ENCODE measurements around the gene ADGRG2.
A peak's percentile ranks its signal among the peaks of the same experiment; 100 is the strongest.

Gene ADGRG2

DNA sequence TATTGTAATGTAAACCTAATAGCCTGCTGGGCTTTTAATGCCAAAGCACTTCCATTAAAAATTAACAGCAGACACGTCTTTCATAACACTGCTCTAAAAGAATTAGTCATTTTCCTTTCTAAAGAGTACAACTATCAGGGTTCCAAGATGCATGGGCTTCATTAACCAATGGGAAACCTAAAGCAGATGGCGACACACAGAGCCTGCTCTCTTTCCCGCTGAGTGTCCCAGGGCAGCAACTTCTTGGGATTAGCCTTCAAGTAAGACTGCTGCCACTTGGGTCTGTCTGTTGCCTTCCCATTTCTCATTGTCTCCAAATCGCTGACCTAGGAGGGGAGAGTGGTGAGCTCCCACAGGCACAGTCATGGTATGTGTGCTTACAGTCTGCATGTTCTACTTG is 124.4 kb downstream of the ADGRG2 start:
- no peak overlapping the region for H2BK15ac ChIP-seq (replicated peaks; ENCODE audit: low read depth)
- no peak overlapping the region for H2BK120ac ChIP-seq (ENCODE audit: low read depth, low read length)
- H3K18ac ChIP-seq (ENCODE audit: low read length) = no peak overlapping the region
- no peaks in the 10 kb centered on the region for H3K4me1 ChIP-seq (ENCODE audit: control insufficient read depth, low read depth, low read length)
- peak; percentile 33 for DNase-seq
- H4K5ac ChIP-seq (ENCODE audit: low read length) = no peak overlapping the region
- H4K8ac ChIP-seq (ENCODE audit: low read depth, low read length) = no peak overlapping the region
- no peak overlapping the region for H3K4me3 ChIP-seq (ENCODE audit: low read length)
- no peaks in the 10 kb centered on the region for H3K79me1 ChIP-seq (ENCODE audit: low read length)
- no peak overlapping the region for H3K4ac ChIP-seq (ENCODE audit: low read depth, low read length)
- no peaks in the 10 kb centered on the region for H3K27me3 ChIP-seq (ENCODE audit: insufficient read depth, low read length, poor library complexity)
- H3K23ac ChIP-seq (ENCODE audit: low read length) = no peak overlapping the region
- H3K4me2 ChIP-seq (ENCODE audit: low read length) = no peak overlapping the region
- WGBS (ENCODE audit: extremely low coverage, insufficient coverage, low lambda C conversion rate) = no CpG with 5 or more reads among the region's 4 CpGs
- no peak overlapping the region for H2BK5ac ChIP-seq (ENCODE audit: low read length)
- H2AK5ac ChIP-seq (ENCODE audit: low read length) = no peak overlapping the region
- H3K27ac ChIP-seq (ENCODE audit: low read depth, low read length) = no peak overlapping the region
- no peak overlapping the region for H3K56ac ChIP-seq (ENCODE audit: low read length)
- H3K79me2 ChIP-seq (ENCODE audit: control insufficient read depth, insufficient read depth, low read length) = no peaks in the 10 kb centered on the region
- no peaks in the 10 kb centered on the region for H3K36me3 ChIP-seq (ENCODE audit: control insufficient read depth, insufficient read depth, low read length)
- no peak overlapping the region for H3K9ac ChIP-seq (ENCODE audit: low read length)

DNA sequence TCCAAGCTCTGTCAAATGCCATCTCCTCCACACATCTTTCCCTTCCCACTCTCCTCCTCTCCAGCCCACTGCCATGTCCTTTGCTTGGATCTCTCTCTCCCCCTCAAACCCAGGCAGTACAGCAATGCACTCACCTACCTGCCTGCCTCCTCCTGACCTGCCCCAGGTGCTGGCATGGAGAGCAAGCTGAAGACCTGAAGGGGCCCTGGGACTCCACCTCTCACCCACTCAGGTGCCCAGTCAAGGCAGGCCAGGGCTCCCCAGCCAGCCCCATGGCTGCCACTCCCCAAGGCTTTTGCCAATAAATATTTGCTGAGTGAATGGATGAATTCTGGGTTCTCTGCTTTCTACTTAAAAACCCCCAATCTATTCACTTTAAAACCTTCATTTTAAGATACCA is 125.7 kb downstream of the ADGRG2 start:
- H3K4me3 ChIP-seq (ENCODE audit: low read length) = no peak overlapping the region
- no peak overlapping the region for H3K27ac ChIP-seq (ENCODE audit: low read depth, low read length)
- no peak overlapping the region for H2BK5ac ChIP-seq (ENCODE audit: low read length)
- H3K9ac ChIP-seq (ENCODE audit: low read length) = no peak overlapping the region
- no peak for DNase-seq
- no peaks in the 10 kb centered on the region for H3K79me2 ChIP-seq (ENCODE audit: control insufficient read depth, insufficient read depth, low read length)
- H3K4ac ChIP-seq (ENCODE audit: low read depth, low read length) = no peak overlapping the region
- H3K23ac ChIP-seq (ENCODE audit: low read length) = no peak overlapping the region
- H3K36me3 ChIP-seq (ENCODE audit: control insufficient read depth, insufficient read depth, low read length) = no peaks in the 10 kb centered on the region
- no peak overlapping the region for H4K8ac ChIP-seq (ENCODE audit: low read depth, low read length)
- no peak overlapping the region for H2BK120ac ChIP-seq (ENCODE audit: low read depth, low read length)
- H3K79me1 ChIP-seq (ENCODE audit: low read length) = no peaks in the 10 kb centered on the region
- H3K4me1 ChIP-seq (ENCODE audit: control insufficient read depth, low read depth, low read length) = no peaks in the 10 kb centered on the region
- H4K5ac ChIP-seq (ENCODE audit: low read length) = no peak overlapping the region
- H3K27me3 ChIP-seq (ENCODE audit: insufficient read depth, low read length, poor library complexity) = no peaks in the 10 kb centered on the region
- no peak overlapping the region for H3K4me2 ChIP-seq (ENCODE audit: low read length)
- no peak overlapping the region for H2BK15ac ChIP-seq (replicated peaks; ENCODE audit: low read depth)
- no peak overlapping the region for H3K18ac ChIP-seq (ENCODE audit: low read length)
- H3K56ac ChIP-seq (ENCODE audit: low read length) = no peak overlapping the region
- no peak overlapping the region for H2AK5ac ChIP-seq (ENCODE audit: low read length)

DNA sequence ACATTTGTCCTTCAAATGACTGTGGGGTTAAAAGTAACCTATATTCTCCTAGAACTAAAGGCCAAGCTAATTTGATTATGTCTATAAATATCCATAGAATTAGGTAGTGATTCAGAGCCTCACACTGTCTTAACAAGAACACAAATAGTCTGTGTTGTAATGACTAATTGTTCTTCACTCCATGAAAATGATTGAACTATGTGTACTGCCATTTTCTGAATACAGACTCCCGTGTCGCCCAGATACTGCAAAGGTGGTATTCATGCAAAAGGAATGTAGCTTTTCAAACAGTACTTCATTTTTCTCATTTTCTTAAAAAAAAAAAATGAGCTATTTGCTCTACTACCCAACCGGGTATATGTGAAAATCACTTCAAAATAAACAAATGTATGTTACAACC is 127.0 kb downstream of the ADGRG2 start:
- Histone ChIP-seq H3K9ac (ENCODE audit: low read length) (no peak overlapping the region), H3K18ac (ENCODE audit: low read length) (no peak overlapping the region), H3K4me3 (ENCODE audit: low read length) (no peak overlapping the region), H2AK5ac (ENCODE audit: low read length) (no peak overlapping the region), H2BK5ac (ENCODE audit: low read length) (no peak overlapping the region), H3K4me1 (ENCODE audit: control insufficient read depth, low read depth, low read length) (no peaks in the 10 kb centered on the region), H2BK120ac (ENCODE audit: low read depth, low read length) (no peak overlapping the region), H4K8ac (ENCODE audit: low read depth, low read length) (no peak overlapping the region), H3K79me2 (ENCODE audit: control insufficient read depth, insufficient read depth, low read length) (no peaks in the 10 kb centered on the region), H3K56ac (ENCODE audit: low read length) (no peak overlapping the region), H3K27me3 (ENCODE audit: insufficient read depth, low read length, poor library complexity) (no peaks in the 10 kb centered on the region), H3K27ac (ENCODE audit: low read depth, low read length) (no peak overlapping the region), H4K5ac (ENCODE audit: low read length) (no peak overlapping the region), H3K36me3 (ENCODE audit: control insufficient read depth, insufficient read depth, low read length) (no peaks in the 10 kb centered on the region), H3K79me1 (ENCODE audit: low read length) (no peaks in the 10 kb centered on the region), H3K4ac (ENCODE audit: low read depth, low read length) (no peak overlapping the region), H3K4me2 (ENCODE audit: low read length) (no peak overlapping the region), H3K23ac (ENCODE audit: low read length) (no peak overlapping the region), H2BK15ac (replicated peaks; ENCODE audit: low read depth) (no peak overlapping the region)
- WGBS (ENCODE audit: extremely low coverage, insufficient coverage, low lambda C conversion rate) = no CpG with 5 or more reads among the region's 3 CpGs
- no peak for DNase-seq

DNA sequence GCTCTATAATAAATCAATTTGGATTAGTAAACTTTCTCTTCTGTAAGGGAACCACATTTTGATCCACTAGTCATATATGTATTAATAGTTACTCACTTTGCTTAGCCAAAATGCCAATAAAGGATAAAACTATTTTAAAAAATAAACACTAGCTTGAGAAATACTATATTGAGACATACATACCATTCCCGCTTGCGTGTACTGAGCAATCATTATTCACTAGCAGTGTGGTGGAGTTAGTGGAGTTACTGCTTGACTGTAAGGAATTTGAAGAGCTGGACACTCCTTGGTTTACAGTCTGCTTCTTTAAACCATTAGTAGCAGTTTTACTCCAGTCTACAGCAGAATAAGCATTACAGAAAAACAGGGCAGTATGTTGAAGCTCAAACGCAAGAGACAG is 127.6 kb downstream of the ADGRG2 start:
- Histone ChIP-seq H3K23ac (ENCODE audit: low read length) (no peak overlapping the region), H3K56ac (ENCODE audit: low read length) (no peak overlapping the region), H2BK15ac (replicated peaks; ENCODE audit: low read depth) (no peak overlapping the region), H4K5ac (ENCODE audit: low read length) (no peak overlapping the region), H3K4ac (ENCODE audit: low read depth, low read length) (no peak overlapping the region), H3K79me2 (ENCODE audit: control insufficient read depth, insufficient read depth, low read length) (no peaks in the 10 kb centered on the region), H4K8ac (ENCODE audit: low read depth, low read length) (no peak overlapping the region), H3K36me3 (ENCODE audit: control insufficient read depth, insufficient read depth, low read length) (no peaks in the 10 kb centered on the region), H2BK5ac (ENCODE audit: low read length) (no peak overlapping the region), H3K4me3 (ENCODE audit: low read length) (no peak overlapping the region), H3K18ac (ENCODE audit: low read length) (no peak overlapping the region), H2BK120ac (ENCODE audit: low read depth, low read length) (no peak overlapping the region), H3K4me2 (ENCODE audit: low read length) (no peak overlapping the region), H3K79me1 (ENCODE audit: low read length) (no peaks in the 10 kb centered on the region), H3K27ac (ENCODE audit: low read depth, low read length) (no peak overlapping the region), H3K27me3 (ENCODE audit: insufficient read depth, low read length, poor library complexity) (no peaks in the 10 kb centered on the region), H2AK5ac (ENCODE audit: low read length) (no peak overlapping the region), H3K4me1 (ENCODE audit: control insufficient read depth, low read depth, low read length) (no peaks in the 10 kb centered on the region), H3K9ac (ENCODE audit: low read length) (no peak overlapping the region)
- no CpG with 5 or more reads among the region's 3 CpGs for WGBS (ENCODE audit: extremely low coverage, insufficient coverage, low lambda C conversion rate)
- DNase-seq = no peak

DNA sequence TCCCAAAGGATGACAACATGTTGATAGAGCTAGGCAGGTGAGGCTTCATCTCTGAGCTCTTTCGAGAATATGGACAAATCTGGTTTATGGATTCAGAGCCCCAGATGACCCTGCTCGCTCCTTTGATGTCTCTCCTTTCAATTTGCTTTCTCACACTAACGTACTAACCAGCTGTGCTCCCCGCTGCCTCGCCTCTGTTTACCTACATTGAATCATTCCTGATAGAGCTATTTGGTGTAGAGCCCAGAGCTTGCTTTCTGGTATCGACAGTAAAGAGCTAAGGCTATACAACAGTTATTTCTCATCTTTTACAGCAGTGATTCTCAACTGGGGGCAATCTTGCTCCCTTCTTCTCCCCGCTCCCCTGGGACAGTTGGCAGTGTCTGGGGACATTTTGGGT is 129.4 kb downstream of the ADGRG2 start:
- Histone ChIP-seq H3K79me1 (ENCODE audit: low read length) (no peaks in the 10 kb centered on the region), H3K27ac (ENCODE audit: low read depth, low read length) (no peak overlapping the region), H3K4me2 (ENCODE audit: low read length) (no peak overlapping the region), H4K8ac (ENCODE audit: low read depth, low read length) (no peak overlapping the region), H2BK5ac (ENCODE audit: low read length) (no peak overlapping the region), H2BK120ac (ENCODE audit: low read depth, low read length) (no peak overlapping the region), H4K5ac (ENCODE audit: low read length) (no peak overlapping the region), H3K4ac (ENCODE audit: low read depth, low read length) (no peak overlapping the region), H2BK15ac (replicated peaks; ENCODE audit: low read depth) (no peak overlapping the region), H3K18ac (ENCODE audit: low read length) (no peak overlapping the region), H3K4me3 (ENCODE audit: low read length) (no peak overlapping the region), H2AK5ac (ENCODE audit: low read length) (no peak overlapping the region), H3K36me3 (ENCODE audit: control insufficient read depth, insufficient read depth, low read length) (no peaks in the 10 kb centered on the region), H3K4me1 (ENCODE audit: control insufficient read depth, low read depth, low read length) (no peaks in the 10 kb centered on the region), H3K27me3 (ENCODE audit: insufficient read depth, low read length, poor library complexity) (no peaks in the 10 kb centered on the region), H3K79me2 (ENCODE audit: control insufficient read depth, insufficient read depth, low read length) (no peaks in the 10 kb centered on the region), H3K56ac (ENCODE audit: low read length) (no peak overlapping the region), H3K23ac (ENCODE audit: low read length) (no peak overlapping the region), H3K9ac (ENCODE audit: low read length) (no peak overlapping the region)
- no CpG with 5 or more reads among the region's 7 CpGs for WGBS (ENCODE audit: extremely low coverage, insufficient coverage, low lambda C conversion rate)
- no peak for DNase-seq

DNA sequence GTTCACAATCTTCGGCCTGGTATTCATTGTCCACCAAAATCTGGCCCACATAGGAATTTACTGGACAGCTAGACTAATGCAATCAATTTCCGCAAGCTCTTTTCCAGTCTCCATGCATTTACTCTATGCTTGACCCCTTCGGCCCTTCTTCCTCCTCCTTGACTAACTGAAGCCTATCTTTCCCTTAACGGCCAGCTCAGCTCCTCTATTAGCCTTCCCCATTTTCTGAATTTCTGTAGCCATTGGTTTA is 137.2 kb downstream of the ADGRG2 start:
- H3K27ac ChIP-seq (ENCODE audit: low read depth, low read length) = no peak overlapping the region
- peak overlapping the region; percentile 53 for H3K4me3 ChIP-seq (ENCODE audit: low read length)
- H3K18ac ChIP-seq (ENCODE audit: low read length) = no peak overlapping the region
- no peak overlapping the region for H2BK120ac ChIP-seq (ENCODE audit: low read depth, low read length)
- no peaks in the 10 kb centered on the region for H3K79me1 ChIP-seq (ENCODE audit: low read length)
- peak overlapping the region; percentile 74 for H3K9ac ChIP-seq (ENCODE audit: low read length)
- no CpG with 5 or more reads among the region's 4 CpGs for WGBS (ENCODE audit: extremely low coverage, insufficient coverage, low lambda C conversion rate)
- no peak overlapping the region for H2BK5ac ChIP-seq (ENCODE audit: low read length)
- H3K36me3 ChIP-seq (ENCODE audit: control insufficient read depth, insufficient read depth, low read length) = no peaks in the 10 kb centered on the region
- no peak overlapping the region for H4K8ac ChIP-seq (ENCODE audit: low read depth, low read length)
- no peaks in the 10 kb centered on the region for H3K27me3 ChIP-seq (ENCODE audit: insufficient read depth, low read length, poor library complexity)
- H3K79me2 ChIP-seq (ENCODE audit: control insufficient read depth, insufficient read depth, low read length) = no peaks in the 10 kb centered on the region
- DNase-seq = no peak
- H3K4ac ChIP-seq (ENCODE audit: low read depth, low read length) = no peak overlapping the region
- peak overlapping the region; percentile 9 for H3K4me2 ChIP-seq (ENCODE audit: low read length)
- H3K4me1 ChIP-seq (ENCODE audit: control insufficient read depth, low read depth, low read length) = no peaks in the 10 kb centered on the region
- H4K5ac ChIP-seq (ENCODE audit: low read length) = no peak overlapping the region
- no peak overlapping the region for H2AK5ac ChIP-seq (ENCODE audit: low read length)
- no peak overlapping the region for H2BK15ac ChIP-seq (replicated peaks; ENCODE audit: low read depth)
- no peak overlapping the region for H3K23ac ChIP-seq (ENCODE audit: low read length)
- peak overlapping the region; percentile 60 for H3K56ac ChIP-seq (ENCODE audit: low read length)
